Endometrium (tissue), 2 donors: ENCODE measurements around the gene NNMT.

Experiments used
- FAIRE-seq: peaks from 2 replicates; lab custom pipeline; 2012; peaks lifted over from hg19 to GRCh38; lab: Jason Lieb, UNC
- donor health status: control.
- donor health status: control.

NNMT gene

DNA sequence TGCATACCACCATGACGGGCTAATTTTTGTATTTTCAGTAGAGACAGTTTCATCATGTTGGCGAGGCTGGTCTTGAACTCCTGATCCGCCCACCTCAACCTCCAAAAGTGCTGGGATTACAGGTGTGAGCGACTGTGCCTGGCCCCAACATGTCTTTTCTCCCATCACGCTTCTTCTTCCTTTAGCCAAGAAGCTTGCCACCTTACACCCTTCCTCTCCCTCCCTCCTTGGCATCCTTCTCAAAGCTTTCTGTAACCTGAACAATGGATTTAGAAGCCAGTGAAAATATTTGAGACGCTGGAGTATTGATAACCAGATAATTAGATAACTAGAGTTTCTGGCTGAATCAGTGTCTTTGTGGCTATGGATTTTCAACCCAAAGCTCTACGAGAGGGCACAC is 11.3 kb upstream of the NNMT start:
- FAIRE-seq, result no peak

DNA sequence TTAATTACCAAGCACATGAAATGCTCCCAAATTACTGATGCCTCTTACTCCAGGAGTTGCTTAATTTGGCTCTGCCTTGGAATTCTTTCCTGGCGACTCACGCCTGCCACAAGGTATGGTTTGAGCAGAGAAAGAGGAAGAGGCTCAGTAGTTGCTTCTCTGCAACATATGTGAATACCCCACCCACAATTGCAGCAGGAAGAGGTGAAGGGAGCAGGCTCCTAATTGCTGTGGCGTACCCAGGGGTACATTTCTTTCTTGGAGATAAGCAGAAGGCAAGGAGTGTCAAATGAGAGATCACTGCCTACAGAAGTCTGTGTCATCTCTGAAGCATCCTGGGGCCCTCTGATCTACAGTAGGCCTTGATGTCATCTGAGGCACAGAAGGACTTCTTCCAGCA is 10.6 kb upstream of the NNMT start:
- no peak for FAIRE-seq

DNA sequence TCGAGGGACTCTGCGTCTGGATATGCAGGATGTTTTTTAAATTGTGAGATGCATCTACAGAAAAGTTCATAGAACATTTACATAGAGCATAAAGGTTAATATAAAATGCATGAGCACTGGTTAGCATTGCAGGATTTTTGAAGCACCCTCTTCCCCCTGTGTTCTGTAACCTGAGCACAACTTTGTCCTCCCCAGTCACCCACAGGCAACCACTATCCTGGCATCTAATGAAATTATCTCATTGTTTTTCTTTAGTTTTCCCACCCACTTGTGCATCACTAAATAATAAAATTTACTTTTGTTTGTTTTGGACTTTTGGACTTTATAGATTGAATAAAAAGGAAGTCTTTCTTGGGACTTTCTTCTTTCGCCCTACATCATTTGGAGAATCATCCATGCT is 10.0 kb upstream of the NNMT start:
- no peak for FAIRE-seq

DNA sequence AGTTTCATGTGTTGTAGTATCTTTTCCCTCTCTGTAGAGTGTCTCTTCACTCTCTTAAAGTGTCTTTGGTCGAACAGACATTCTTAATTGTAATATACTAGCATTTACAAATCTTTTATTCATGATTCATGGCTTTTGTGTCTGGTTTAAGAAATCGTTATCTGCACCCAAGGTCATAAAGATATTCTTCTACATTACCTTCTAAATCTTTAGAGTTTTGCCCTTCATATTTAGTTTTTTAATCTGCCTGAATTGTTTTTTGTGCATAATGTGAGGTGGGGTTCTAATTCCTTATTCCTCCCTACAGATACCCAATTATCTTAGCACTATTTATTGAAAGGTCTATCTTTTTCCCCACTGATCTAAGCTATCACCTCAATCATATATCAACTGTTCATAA is 9.0 kb upstream of the NNMT start:
- FAIRE-seq, result no peak

DNA sequence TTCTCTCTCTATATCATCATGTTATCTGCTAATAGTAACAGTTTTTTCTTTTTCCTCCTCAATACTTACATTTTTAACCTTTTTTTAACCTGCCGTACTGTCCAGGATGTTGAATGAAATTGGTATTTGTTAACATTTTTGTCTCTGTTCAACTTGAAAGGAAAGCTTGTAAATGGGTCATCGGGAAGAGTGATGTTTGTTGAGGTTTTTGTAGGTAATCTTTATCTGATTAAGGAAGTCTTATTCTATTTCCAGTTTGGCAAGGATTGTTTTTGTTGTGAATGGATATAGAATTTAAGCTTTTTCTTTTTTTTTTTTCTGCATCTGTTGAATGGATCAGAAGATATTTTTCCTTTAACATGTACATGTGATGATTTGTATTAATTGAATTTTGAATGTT is 8.1 kb upstream of the NNMT start:
- no peak for FAIRE-seq

DNA sequence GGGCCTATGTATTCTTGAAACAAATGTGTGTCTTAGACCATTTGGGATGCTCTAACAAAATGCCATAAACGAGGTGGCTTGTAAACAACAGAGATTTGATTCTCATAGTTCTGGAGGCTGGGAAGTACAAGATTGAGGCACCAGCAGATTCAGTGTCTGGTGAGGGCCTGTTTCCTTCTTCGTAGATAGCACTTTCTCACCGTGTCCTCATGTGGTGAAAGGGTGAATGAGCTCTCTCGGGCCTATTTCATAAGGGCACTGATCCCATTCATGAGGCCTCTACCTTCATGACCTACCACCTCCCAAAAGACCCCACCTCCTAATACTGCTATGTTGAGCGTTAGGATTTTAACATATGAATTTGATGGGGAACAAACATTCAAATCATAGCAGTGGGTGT is 6.4 kb upstream of the NNMT start:
- no peak for FAIRE-seq

DNA sequence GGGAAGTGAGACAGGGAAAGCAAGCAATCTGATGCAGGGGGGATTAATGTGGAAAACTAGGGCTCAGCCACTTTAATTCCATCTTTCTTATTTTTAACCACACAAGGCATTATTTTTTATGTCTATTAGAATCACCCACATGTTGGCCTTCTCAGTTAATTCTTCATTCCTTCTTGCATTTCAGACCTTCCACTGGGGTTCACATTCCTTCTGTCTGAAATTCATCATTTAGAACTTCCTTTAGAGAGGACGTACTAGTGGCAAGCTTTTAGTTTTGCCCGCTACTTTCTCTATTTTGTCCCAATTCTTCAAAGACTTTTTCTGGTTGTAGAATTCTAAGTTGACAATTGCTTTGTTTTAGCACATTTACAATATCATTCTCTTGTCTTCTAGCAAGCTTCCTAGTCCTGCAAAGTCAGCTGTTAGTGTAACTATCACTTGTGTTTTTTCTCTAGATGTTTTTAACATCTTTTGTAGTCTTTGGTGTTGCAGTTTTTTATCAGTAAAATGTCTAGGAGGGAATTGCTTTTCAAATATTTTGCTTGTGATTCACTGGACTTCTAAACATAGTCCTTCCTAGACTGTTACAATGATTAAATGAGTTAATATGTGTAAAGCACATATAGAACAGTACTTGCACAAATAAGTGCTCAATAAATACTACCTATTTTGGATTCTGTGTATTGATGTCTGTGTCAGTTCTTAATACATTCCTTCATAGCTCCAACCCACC is 5.5 kb upstream of the NNMT start:
- FAIRE-seq, result no peak

DNA sequence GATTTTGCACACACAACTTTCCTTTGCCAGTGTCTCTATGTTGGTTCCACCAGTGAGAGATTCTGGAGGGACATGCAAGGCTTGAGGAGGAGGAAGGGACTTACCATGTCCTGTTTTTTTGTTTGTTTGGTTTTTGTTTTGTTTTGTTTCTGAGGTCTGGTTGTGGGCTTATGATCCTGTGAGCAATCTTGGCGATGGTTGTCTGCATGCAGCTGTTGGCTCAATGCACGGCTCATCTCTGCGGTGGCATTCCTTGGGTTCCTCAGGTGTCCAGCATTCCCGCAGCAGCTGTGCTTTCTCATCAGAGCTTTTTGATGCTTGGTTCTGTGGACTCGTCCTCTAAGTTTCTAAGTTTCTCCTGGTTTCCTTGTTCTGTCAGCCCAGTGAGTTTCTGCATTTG is 4.8 kb upstream of the NNMT start:
- FAIRE-seq, result no peak

DNA sequence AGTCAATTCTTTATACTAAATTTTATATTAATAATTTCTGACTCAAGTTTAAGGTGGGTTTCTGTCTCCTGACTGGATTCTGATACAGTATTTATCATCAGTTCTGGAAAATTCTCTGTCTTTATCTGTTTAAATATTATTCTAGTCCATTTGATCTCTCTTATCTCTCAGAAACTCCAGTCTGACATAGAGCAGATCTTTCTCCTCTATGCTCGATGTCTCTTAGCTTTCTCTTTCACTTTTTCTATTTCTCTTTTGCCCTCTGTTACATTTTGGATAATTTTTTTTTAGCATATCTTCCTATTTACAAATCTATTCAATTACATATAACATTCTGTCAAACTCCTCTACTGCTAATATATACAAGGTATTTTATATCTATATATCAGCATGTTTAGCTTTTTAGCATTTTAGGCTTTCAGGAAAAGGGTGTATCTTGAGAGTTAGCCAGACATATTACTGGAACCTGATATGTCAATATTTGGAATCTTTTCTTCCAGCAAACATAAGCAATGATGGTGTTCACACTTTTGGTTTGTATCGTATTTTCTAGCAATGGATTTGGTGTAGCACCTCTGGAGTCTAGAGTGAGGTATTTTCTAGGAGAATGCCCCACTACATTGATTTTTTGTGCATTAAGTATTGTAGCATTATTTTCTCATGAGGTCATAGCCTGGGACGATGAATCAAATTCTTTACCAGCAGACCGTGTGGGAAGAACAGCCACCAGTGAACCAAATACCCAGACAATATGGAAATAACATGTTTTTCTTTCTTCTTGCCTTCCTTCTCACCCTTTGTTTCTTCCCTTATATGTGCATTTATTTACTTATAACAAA is 4.1 kb upstream of the NNMT start:
- FAIRE-seq, result no peak

DNA sequence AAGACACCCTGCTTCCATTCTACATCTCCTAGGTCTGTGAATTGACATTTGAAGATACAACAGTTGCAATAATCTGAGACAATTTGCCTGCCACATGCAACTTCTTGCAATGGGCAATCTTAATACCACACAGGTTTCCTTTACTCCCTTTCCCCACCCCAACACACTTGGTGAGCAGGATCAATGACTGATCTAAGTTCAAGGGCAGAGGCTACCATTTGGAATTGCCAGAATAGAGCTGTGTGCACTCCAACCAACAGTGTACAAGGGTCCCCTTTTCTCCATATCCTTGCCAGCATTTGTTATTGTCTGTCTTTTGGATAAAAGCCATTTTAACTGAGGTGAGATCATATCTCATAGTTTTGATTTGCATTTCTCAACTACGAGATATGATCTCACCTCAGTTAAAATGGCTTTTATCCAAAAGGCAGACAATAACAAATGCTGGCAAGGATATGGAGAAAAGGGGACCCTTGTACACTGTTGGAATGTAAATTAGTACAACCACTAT is 2.9 kb upstream of the NNMT start:
- no peak for FAIRE-seq

DNA sequence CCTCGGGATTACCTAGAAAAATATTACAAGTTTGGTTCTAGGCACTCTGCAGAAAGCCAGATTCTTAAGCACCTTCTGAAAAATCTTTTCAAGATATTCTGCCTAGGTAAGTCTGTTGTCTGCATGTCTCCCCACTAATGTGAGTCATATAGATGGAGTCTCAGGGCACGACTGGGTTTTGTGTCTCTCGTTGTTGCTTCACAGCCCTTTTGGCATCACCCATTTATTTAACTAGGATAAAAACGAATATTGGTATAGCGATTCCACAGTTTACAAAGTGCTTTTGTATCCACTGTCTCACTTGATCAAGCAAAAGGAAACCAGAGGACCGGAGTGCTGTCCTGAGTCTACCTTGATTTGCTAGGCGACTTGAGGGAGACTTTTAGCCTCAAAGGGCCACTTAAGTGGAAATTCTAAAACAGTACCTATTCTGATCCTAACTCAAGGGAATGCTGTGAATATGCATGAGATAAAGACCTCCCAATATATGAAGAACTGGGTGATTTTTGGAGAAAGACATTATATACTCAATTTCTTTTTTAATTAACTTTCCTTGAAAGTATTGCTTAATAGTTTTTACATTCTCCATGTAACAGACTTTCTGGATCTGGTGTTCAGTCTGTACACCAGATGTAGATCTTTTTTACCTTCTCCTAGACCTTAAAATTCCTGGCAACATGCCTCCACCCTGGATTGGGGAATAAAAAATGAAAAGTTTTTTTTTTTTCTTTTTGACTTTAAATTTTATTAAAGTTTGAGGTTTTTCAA is 590 bp downstream of the NNMT start:
- no peak for FAIRE-seq

DNA sequence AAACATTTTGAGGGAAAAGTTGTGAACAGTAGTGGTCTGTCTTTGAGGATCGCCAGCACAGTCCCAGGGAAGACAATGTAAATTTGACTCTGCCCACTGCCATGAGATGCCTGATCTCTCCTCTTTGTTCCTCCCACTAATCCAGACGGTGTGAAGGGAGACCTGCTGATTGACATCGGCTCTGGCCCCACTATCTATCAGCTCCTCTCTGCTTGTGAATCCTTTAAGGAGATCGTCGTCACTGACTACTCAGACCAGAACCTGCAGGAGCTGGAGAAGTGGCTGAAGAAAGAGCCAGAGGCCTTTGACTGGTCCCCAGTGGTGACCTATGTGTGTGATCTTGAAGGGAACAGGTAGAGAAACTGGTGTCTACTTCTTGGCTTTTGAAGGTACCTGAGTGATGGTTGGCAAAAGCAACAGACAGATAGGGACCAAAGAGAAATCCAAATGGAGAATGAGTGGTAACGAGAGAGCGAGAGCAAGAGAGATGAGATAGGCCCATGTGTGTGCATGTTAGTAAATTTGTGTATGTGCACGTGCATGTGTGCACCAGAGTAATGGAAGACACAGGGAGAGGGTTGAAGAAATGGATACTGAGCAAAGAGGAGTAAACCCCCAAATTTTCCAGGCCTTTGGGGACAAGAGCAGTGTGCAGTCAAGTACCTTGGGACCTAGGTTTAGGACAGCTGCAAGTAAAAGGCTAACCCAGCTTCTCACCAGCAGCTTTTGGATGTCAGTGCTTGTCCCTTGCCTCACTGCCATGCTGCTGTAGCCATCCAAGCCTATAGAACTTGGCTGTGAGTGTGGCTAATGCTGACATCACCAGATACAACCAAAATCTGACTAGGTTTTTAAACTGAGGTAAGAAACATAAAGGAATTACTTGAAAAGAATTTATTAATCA is 1.9 kb downstream of the NNMT start:
- no peak for FAIRE-seq

DNA sequence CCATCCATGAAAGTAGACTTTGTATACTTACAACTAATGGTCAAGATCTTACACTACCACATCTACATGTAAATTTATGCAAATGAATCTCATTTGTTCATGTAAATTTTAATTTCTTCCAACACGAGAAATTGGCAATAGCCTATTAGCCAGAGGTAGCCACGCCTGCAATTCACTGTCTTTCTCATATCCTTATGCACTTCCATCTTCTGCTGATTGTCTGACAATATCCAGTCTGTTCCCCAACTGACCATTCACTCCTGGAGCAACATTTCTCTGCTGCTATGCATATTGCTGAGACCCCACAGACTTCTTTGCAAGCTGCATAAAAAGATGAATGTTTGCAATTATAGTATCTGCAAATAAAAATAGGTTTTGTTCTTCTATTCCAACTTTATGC is 2.5 kb downstream of the NNMT start:
- FAIRE-seq, result no peak

DNA sequence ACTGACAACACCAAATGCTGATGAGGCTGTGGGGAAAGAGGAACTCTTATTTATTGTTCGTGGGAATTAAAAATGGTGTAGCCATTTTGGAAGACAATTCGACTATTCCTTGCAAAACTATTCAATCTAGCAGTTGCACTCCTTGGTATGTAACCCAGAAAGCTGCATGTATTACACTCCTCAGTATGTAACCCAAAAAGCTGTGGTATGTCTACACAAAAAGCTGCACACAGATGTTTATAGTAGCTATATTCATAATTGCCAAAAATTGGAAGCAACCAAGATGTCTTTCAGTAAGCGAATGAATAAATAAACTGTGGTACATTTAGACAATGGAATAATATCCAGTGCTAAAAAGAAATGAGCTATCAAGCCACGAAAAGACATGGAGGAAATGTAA is 4.9 kb downstream of the NNMT start:
- no peak for FAIRE-seq

DNA sequence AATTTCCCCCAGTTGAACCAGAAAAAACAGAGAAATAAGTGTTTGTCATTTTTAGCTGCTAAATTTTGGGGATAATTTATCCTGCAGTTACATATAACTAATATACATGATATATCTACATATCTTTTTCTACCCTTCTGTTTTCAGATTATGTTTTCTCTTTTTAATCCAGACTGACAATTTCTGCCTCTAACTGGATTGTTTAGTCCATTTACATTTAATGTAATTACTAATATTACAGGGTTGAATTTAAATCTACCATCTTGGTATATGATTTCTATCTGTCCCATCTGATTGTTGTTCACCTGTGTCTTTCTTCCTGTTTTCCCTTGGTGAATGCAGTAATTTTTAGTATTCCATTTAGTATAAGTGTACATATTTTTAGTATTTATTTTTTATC is 5.7 kb downstream of the NNMT start:
- no peak for FAIRE-seq

DNA sequence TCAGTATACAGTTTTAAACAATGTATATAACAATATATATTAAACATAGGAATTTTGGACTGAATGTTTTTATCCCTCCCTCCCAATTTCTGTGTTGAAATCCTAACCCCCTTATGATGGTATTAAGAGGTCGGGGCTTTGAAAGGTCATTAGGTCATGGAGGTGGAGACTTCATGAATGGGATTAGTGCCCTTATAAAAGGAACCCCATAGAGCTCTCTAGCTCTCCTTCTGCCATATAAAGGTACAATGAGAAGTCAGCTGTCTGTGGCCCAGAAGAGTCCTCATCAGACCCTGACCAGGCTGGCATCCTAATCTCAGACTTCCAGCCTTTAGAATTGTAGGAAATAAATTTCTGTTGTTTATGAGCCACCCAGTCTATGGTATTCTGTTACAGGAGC is 6.5 kb downstream of the NNMT start:
- no peak for FAIRE-seq

DNA sequence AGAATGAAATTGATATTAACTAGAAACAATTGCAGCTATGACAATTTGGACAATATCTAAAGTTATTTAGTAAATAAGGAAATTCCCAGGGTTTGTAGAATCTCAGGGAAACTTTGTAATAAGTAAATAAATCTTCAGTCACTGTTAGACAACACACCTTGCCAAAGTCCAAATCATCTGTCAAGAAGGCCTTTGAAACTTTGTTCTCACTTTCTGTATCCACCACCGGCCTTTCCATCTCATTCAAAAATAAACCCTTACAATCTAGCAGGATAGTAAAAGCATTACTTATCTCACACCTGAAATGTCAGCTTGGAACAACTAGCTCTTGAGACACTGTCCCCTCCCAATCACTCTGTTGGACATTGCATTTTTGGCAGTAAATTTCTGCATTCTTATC is 7.9 kb downstream of the NNMT start:
- FAIRE-seq, result no peak

DNA sequence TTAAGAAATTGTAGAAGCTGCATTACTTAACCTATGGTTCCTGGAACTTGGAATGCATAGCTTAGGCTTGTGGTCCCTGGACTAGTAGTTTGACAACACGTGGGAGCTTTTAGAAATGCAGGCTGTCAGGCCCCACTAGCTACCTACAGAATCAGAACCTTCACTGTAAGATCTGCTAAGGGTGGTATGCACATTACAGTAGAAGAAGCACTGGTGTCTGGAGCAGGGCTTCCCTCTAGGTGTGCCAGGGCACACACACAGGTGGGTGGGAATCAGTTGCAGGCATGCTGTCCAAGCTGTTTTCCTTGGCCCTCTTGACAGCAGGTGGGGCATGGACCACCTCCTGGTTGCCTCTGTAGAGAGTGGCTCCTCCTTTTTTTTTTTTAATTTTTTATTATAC is 8.8 kb downstream of the NNMT start:
- FAIRE-seq, result no peak

DNA sequence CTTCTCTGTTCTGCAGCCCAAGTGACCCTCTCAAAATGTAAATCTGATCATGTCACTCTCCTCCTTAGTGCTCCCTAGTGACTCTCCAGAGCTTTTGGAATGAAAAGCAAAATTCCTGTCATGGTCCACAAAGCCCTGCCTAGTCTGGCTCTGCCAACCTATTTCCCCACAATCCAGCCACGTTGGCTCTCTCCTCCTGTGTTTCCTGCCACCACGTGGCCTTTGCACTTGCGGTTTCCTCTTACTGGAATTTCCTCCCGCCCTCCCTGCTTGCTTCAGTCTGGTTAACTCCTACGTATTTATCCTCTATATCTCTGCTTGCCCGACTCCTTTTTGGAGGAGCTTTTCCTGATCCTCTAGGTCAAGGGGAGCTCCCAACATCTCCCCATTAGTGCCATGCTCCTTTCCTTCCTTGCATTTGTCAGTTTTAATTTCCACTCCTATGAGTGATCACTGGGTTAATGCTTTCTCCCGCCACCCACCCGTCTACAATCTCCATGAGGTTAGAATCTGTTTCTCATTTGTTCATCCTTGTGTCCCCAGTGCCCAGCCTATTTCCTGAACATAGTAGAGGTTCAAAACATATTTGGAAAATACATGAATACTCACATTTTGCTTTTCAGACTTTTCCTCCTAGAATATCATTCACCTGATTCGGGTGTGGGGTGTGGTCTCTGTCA is 11.5 kb downstream of the NNMT start:
- no peak for FAIRE-seq

DNA sequence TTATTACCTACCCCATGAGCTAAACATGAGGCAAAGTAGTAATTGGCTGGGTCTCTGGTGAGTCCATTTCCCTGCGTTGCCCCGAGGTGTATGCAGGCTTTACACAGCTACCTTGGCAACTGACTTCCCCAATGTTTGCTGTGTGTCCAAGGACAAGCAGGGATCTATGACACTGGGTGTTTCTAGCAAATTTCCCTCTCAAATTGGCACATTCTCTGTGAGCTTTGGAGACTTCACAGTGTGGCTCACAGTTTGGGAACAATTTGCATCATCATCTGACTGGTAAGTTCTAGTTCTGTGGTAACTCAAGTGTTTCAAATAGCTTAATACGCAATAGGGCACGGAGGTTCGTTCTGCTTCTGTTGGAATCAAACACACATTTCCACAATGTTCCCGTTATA is 12.5 kb downstream of the NNMT start:
- FAIRE-seq, result no peak

DNA sequence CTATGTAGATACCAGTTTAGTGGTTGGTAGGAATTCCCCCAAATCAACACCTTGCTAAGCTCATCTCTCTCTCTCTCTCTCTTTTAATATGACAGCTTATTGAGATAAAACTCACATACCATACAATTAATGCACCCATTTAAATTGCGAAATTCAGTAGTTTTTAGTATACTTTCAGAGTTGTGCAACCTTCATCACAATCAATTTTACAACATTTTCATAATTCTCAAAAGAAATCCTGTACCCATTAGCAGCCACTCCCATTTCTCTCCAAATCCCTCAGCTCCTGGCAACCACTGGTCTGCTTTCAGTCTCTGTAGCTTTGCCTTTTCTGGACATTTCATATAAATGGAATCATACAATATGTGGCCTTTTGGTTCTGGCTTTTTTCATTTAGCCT is 13.3 kb downstream of the NNMT start:
- FAIRE-seq, result no peak
